OCI-LY3 (cell line): ENCODE measurements around the gene JMY.
A peak's percentile ranks its signal among the peaks of the same experiment; 100 is the strongest.

Experiments
- H2AFZ ChIP-seq: fragments of 200-600, 300-600 bp; shearing (Covaris generic); 2 replicates; pipeline ENCODE4 v1.6.0; 2014; ENCODE audit warnings: antibody characterized with exemption, low read depth, low read length
- H3K27ac ChIP-seq: fragments of 200-600, 300-600 bp; sonication (generic); 2 replicates; pipeline ENCODE4 v1.5.1; 2014; ENCODE audit warnings: mild to moderate bottlenecking, low read length, moderate library complexity, mixed read lengths
- H3K27me3 ChIP-seq: fragments of 200-600, 300-600 bp; sonication (generic); 2 replicates; pipeline ENCODE4 v1.6.1; 2014; ENCODE audit warnings: low read depth, low read length, mixed read lengths
- H3K36me3 ChIP-seq: fragments of 200-600, 300-600 bp; sonication (generic); replicated peaks from 2 replicates; pipeline ENCODE3; 2014; ENCODE audit warnings: low read depth, low read length, mixed read lengths
- H3K4me1 ChIP-seq: fragments of 300-600, 200-600 bp; sonication (generic); 2 replicates; pipeline ENCODE4 v1.6.1; 2014; ENCODE audit warnings: low read length, mixed read lengths
- H3K4me2 ChIP-seq: fragments of 200-600, 300-600 bp; sonication (generic); 2 replicates; pipeline ENCODE4 v1.6.1; 2014; ENCODE audit warnings: low read length, mixed read lengths
- H3K4me3 ChIP-seq: fragments of 300-600, 200-600 bp; sonication (generic); 2 replicates; pipeline ENCODE4 v1.5.1; 2014; ENCODE audit warnings: antibody characterized with exemption, mild to moderate bottlenecking, low read length, moderate library complexity
- H3K79me2 ChIP-seq: fragments of 300-600, 200-600 bp; shearing (Covaris generic); 2 replicates; pipeline ENCODE4 v1.6.1; 2014; ENCODE audit warnings: mild to moderate bottlenecking, low read length, mixed read lengths
- H3K9ac ChIP-seq: fragments of 300-600, 200-600 bp; shearing (Covaris generic); 2 replicates; pipeline ENCODE4 v1.6.0; 2014; ENCODE audit warnings: mild to moderate bottlenecking, low read length, moderate library complexity
- H3K9me3 ChIP-seq: fragments of 200-600, 300-600 bp; shearing (Covaris generic); 2 replicates; pipeline ENCODE4 v1.6.1; 2014; ENCODE audit warnings: low read length, mixed read lengths; ENCODE audit not compliant: insufficient read depth
- H4K20me1 ChIP-seq: fragments of 200-600, 300-600 bp; sonication (generic); 2 replicates; pipeline ENCODE4 v1.6.1; 2016; ENCODE audit warnings: low read length, mixed read lengths; ENCODE audit not compliant: insufficient read depth
- CTCF ChIP-seq: fragments of 200-600, 300-600 bp; sonication (generic); IDR thresholded peaks from 2 replicates; pipeline ENCODE4 v1.5.1; 2014; ENCODE audit warnings: antibody characterized with exemption, low read length, low read depth
- EZH2phosphoT487 ChIP-seq: fragments of 200-600 bp; shearing (Covaris generic); IDR thresholded peaks from 2 replicates; pipeline ENCODE4 v1.6.1; 2018; ENCODE audit warnings: antibody characterized with exemption, mixed run types, low read depth

Gene JMY

GRCh38 chr5:79236970-79237739 is 1.2 kb downstream of the JMY start:
- peak overlapping the region; percentile 77 for H2AFZ ChIP-seq
- TF ChIP-seq EZH2phosphoT487 = no peak
- no peak for TF ChIP-seq CTCF
- peaks cover 22% of the 10 kb centered on the region for H3K79me2 ChIP-seq
- H3K27me3 ChIP-seq = no peaks in the 10 kb centered on the region
- no peaks in the 10 kb centered on the region for H3K9me3 ChIP-seq
- no peak overlapping the region for H3K27ac ChIP-seq
- peaks cover 10% of the 10 kb centered on the region; the same call in 1 of the 2 replicates for H4K20me1 ChIP-seq
- H3K9ac ChIP-seq = peak overlapping the region; percentile 75
- no peaks in the 10 kb centered on the region for H3K36me3 ChIP-seq
- H3K4me2 ChIP-seq = peak overlapping the region; percentile 88
- H3K4me3 ChIP-seq = peak overlapping the region; percentile 94
- peaks cover 15% of the 10 kb centered on the region for H3K4me1 ChIP-seq

DNA sequence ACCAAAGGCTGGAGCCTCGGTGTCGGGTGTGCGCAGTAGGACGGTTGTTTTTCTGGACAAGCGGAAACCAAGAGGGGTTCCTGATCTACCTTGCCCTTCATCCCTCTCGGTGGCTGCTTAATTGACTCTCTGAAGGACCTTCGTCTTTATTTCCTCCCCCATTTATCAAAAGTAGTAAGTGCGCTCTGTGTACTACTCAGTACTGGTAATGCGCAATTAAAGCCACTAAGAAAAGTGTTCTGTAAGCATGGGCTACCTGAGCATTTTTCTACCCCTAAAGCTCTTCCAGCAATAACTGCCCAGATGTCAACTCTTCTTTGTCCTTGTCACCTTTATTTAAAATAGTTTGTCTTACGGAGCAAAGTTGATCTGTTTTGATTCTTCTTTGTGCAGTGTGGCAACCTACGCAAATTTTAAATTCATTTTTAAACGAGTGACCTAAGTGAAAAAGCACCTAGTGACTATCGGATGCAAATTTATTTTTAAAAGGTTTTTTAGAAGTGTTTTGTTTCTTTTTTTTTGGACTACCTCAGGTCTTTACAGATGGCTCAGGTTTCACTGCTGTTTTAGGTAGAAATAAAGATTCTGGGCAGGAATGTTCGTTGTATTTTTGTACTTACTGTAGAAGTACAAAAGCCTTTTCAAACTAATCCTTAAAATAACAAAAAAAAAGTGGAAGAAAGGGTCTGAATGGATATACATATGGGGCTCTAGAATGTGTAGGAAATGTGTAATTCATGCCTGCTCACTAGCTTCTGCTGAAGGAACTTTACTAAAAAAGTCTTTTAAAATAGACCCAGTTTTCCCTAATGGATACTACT is 2.0 kb downstream of the JMY start:
- H3K4me3 ChIP-seq = peak overlapping the region; percentile 94
- peak overlapping the region; percentile 5; the same call in 1 of the 2 replicates for H2AFZ ChIP-seq
- H3K36me3 ChIP-seq = no peaks in the 10 kb centered on the region
- peak overlapping the region; percentile 75 for H3K9ac ChIP-seq
- peaks cover 12% of the 10 kb centered on the region; the same call in 1 of the 2 replicates for H4K20me1 ChIP-seq
- no peak for TF ChIP-seq EZH2phosphoT487
- TF ChIP-seq CTCF = no peak
- H3K27ac ChIP-seq = no peak overlapping the region
- H3K79me2 ChIP-seq = peaks cover 25% of the 10 kb centered on the region
- H3K4me1 ChIP-seq = peaks cover 17% of the 10 kb centered on the region
- H3K27me3 ChIP-seq = no peaks in the 10 kb centered on the region
- peak overlapping the region; percentile 88 for H3K4me2 ChIP-seq
- no peaks in the 10 kb centered on the region for H3K9me3 ChIP-seq

GRCh38 chr5:79240561-79240960 is 4.6 kb downstream of the JMY start:
- Histone ChIP-seq H3K9ac (no peak overlapping the region), H3K27me3 (no peaks in the 10 kb centered on the region), H2AFZ (no peak overlapping the region), H3K27ac (no peak overlapping the region), H3K4me1 (peaks cover 18% of the 10 kb centered on the region), H3K36me3 (no peaks in the 10 kb centered on the region), H3K79me2 (peaks cover 43% of the 10 kb centered on the region), H3K4me2 (no peak overlapping the region), H3K9me3 (no peaks in the 10 kb centered on the region), H4K20me1 (peaks cover 23% of the 10 kb centered on the region; the same call in 1 of the 2 replicates), H3K4me3 (no peak overlapping the region)
- TF ChIP-seq EZH2phosphoT487 (no peak), CTCF (no peak)

DNA sequence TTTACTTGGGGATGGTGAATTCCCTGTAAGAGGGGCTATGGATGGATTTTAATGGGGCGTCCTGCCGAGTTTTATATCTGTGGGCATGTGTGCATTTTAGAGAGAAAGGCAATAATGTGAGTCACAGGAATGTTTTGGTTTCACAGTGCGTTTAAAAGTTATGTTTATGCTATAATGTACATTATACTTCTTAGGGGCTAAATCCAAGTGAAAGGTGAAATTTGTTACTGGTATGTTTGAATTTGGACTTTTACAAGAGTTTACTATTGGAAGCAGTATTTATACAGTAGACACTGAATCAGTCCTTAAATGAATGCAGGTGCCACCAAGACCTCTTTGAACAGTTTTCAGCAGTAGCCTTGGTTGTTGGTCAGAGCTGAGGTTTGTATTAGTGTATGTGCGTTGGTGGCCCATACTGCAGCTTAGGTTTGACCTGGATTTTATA is 5.6 kb downstream of the JMY start:
- H3K27me3 ChIP-seq = no peaks in the 10 kb centered on the region
- TF ChIP-seq EZH2phosphoT487 (no peak), CTCF (no peak)
- H3K4me2 ChIP-seq = no peak overlapping the region
- no peak overlapping the region for H3K27ac ChIP-seq
- H3K4me1 ChIP-seq = peaks cover 27% of the 10 kb centered on the region
- no peak overlapping the region for H3K9ac ChIP-seq
- H3K36me3 ChIP-seq = no peaks in the 10 kb centered on the region
- H3K4me3 ChIP-seq = no peak overlapping the region
- peaks cover 29% of the 10 kb centered on the region; the same call in 1 of the 2 replicates for H4K20me1 ChIP-seq
- H3K9me3 ChIP-seq = no peaks in the 10 kb centered on the region
- no peak overlapping the region for H2AFZ ChIP-seq
- H3K79me2 ChIP-seq = peaks cover 45% of the 10 kb centered on the region
